ENCODE measurements around the gene ARHGAP18.

The ARHGAP18 gene

DNA sequence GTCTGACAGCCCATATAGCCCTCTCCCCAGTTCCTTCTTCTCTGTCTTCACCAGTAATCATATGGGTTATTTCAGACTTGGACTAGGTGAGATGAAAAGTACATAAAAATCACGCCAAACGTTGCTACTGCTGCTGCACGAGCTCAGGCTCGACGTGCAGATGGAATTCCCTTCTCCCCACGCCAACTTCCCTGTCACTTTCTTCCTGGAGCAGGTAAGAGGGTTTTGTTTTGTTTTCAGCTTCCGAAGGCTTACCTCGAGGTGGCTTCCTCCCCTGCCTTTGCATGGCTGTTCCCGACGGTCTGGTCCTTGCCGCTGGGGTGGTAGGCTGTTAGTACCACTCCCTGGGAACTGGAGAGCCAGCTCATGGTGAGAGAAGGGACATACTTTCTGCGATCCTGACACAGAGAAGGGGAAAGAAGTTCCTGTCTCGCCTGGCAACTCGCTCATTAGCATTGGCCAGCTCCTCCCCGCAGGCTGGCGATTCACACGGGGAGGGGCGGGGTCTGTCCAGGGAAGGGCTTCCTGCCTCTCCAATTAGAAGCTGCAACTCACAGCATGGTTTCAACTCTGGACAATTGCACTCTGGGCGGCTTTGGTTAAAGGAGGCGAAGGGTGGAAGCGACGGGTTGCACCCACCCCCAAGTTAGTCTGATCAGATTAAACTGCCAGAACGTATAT, at the start of gene ARHGAP18 (continued):
- TF ChIP-seq ZNF664 (tag by site-specific recombination; IDR thresholded peaks at IDR 0.05) (no peak), ZNF544 (tag by site-specific recombination; IDR thresholded peaks at IDR 0.05) (no peak), ZNF19 (tag by site-specific recombination; IDR thresholded peaks at IDR 0.05; ENCODE audit: low read depth) (no peak), SCRT2 (tag by site-specific recombination; IDR thresholded peaks at IDR 0.05) (no peak), ZNF623 (tag by site-specific recombination; IDR thresholded peaks at IDR 0.05) (0 out of 2 replicates have a peak, but pooled peaks have one; percentile 26), SETDB1 (IDR thresholded peaks at IDR 0.05; ENCODE audit: insufficient read length, low read length) (no peak), ZNF335 (tag by site-specific recombination; conservative IDR thresholded peaks at IDR 0.05) (peak; percentile 48; the same call in 1 of the 2 replicates), ZNF114 (tag by site-specific recombination; IDR thresholded peaks at IDR 0.05) (no peak), ZNF37A (tag by site-specific recombination; IDR thresholded peaks at IDR 0.05) (no peak), ZNF585B (tag by site-specific recombination; IDR thresholded peaks at IDR 0.05) (no peak), ZNF701 (tag by site-specific recombination; IDR thresholded peaks at IDR 0.05) (no peak), KLF7 (tag by site-specific recombination; IDR thresholded peaks at IDR 0.05; ENCODE audit: borderline replicate concordance) (no peak), ZNF274 (IDR thresholded peaks at IDR 0.05; ENCODE audit: low read length) (no peak), ZNF274 (tag by site-specific recombination; IDR thresholded peaks at IDR 0.05; ENCODE audit: borderline replicate concordance) (no peak), ZNF302 (tag by site-specific recombination; IDR thresholded peaks at IDR 0.05; ENCODE audit: low read depth) (no peak), YY2 (tag by site-specific recombination; IDR thresholded peaks at IDR 0.05) (no peak), HOXC10 (CRISPR knock-in tag; IDR thresholded peaks at IDR 0.05) (no peak), ZNF571 (tag by site-specific recombination; IDR thresholded peaks at IDR 0.05) (no peak), SALL2 (tag by site-specific recombination; IDR thresholded peaks at IDR 0.05; ENCODE audit: borderline replicate concordance) (no peak), ZNF658 (tag by site-specific recombination; IDR thresholded peaks at IDR 0.05) (no peak), ZFHX2 (tag by site-specific recombination; conservative IDR thresholded peaks at IDR 0.05) (no peak), ZNF654 (tag by site-specific recombination; IDR thresholded peaks at IDR 0.05; ENCODE audit: low read depth) (no peak), SP2 (tag by site-specific recombination; IDR thresholded peaks at IDR 0.05) (peak; percentile 70), TCF7L2 (IDR thresholded peaks at IDR 0.05; ENCODE audit: borderline replicate concordance, low read depth, low read length) (no peak), ZBTB8A (tag by site-specific recombination; IDR thresholded peaks at IDR 0.05) (no peak), ZNF391 (tag by site-specific recombination; IDR thresholded peaks at IDR 0.05; ENCODE audit: borderline replicate concordance, low read depth) (no peak)
- TF ChIP-seq, protein P1, sequence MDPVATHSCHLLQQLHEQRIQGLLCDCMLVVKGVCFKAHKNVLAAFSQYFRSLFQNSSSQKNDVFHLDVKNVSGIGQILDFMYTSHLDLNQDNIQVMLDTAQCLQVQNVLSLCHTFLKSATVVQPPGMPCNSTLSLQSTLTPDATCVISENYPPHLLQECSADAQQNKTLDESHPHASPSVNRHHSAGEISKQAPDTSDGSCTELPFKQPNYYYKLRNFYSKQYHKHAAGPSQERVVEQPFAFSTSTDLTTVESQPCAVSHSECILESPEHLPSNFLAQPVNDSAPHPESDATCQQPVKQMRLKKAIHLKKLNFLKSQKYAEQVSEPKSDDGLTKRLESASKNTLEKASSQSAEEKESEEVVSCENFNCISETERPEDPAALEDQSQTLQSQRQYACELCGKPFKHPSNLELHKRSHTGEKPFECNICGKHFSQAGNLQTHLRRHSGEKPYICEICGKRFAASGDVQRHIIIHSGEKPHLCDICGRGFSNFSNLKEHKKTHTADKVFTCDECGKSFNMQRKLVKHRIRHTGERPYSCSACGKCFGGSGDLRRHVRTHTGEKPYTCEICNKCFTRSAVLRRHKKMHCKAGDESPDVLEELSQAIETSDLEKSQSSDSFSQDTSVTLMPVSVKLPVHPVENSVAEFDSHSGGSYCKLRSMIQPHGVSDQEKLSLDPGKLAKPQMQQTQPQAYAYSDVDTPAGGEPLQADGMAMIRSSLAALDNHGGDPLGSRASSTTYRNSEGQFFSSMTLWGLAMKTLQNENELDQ (tag by site-specific recombination; IDR thresholded peaks at IDR 0.05; ENCODE audit: low read depth): no peak
- TF ChIP-seq, protein P2, sequence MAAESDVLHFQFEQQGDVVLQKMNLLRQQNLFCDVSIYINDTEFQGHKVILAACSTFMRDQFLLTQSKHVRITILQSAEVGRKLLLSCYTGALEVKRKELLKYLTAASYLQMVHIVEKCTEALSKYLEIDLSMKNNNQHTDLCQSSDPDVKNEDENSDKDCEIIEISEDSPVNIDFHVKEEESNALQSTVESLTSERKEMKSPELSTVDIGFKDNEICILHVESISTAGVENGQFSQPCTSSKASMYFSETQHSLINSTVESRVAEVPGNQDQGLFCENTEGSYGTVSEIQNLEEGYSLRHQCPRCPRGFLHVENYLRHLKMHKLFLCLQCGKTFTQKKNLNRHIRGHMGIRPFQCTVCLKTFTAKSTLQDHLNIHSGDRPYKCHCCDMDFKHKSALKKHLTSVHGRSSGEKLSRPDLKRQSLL (tag by site-specific recombination; IDR thresholded peaks at IDR 0.05): no peak
- TF ChIP-seq, protein P3, sequence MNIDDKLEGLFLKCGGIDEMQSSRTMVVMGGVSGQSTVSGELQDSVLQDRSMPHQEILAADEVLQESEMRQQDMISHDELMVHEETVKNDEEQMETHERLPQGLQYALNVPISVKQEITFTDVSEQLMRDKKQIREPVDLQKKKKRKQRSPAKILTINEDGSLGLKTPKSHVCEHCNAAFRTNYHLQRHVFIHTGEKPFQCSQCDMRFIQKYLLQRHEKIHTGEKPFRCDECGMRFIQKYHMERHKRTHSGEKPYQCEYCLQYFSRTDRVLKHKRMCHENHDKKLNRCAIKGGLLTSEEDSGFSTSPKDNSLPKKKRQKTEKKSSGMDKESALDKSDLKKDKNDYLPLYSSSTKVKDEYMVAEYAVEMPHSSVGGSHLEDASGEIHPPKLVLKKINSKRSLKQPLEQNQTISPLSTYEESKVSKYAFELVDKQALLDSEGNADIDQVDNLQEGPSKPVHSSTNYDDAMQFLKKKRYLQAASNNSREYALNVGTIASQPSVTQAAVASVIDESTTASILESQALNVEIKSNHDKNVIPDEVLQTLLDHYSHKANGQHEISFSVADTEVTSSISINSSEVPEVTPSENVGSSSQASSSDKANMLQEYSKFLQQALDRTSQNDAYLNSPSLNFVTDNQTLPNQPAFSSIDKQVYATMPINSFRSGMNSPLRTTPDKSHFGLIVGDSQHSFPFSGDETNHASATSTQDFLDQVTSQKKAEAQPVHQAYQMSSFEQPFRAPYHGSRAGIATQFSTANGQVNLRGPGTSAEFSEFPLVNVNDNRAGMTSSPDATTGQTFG (tag by site-specific recombination; IDR thresholded peaks at IDR 0.05; ENCODE audit: borderline replicate concordance): no peak
- TF ChIP-seq, protein P4, sequence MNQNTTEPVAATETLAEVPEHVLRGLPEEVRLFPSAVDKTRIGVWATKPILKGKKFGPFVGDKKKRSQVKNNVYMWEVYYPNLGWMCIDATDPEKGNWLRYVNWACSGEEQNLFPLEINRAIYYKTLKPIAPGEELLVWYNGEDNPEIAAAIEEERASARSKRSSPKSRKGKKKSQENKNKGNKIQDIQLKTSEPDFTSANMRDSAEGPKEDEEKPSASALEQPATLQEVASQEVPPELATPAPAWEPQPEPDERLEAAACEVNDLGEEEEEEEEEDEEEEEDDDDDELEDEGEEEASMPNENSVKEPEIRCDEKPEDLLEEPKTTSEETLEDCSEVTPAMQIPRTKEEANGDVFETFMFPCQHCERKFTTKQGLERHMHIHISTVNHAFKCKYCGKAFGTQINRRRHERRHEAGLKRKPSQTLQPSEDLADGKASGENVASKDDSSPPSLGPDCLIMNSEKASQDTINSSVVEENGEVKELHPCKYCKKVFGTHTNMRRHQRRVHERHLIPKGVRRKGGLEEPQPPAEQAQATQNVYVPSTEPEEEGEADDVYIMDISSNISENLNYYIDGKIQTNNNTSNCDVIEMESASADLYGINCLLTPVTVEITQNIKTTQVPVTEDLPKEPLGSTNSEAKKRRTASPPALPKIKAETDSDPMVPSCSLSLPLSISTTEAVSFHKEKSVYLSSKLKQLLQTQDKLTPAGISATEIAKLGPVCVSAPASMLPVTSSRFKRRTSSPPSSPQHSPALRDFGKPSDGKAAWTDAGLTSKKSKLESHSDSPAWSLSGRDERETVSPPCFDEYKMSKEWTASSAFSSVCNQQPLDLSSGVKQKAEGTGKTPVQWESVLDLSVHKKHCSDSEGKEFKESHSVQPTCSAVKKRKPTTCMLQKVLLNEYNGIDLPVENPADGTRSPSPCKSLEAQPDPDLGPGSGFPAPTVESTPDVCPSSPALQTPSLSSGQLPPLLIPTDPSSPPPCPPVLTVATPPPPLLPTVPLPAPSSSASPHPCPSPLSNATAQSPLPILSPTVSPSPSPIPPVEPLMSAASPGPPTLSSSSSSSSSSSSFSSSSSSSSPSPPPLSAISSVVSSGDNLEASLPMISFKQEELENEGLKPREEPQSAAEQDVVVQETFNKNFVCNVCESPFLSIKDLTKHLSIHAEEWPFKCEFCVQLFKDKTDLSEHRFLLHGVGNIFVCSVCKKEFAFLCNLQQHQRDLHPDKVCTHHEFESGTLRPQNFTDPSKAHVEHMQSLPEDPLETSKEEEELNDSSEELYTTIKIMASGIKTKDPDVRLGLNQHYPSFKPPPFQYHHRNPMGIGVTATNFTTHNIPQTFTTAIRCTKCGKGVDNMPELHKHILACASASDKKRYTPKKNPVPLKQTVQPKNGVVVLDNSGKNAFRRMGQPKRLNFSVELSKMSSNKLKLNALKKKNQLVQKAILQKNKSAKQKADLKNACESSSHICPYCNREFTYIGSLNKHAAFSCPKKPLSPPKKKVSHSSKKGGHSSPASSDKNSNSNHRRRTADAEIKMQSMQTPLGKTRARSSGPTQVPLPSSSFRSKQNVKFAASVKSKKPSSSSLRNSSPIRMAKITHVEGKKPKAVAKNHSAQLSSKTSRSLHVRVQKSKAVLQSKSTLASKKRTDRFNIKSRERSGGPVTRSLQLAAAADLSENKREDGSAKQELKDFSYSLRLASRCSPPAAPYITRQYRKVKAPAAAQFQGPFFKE (tag by site-specific recombination; IDR thresholded peaks at IDR 0.05; ENCODE audit: borderline replicate concordance): no peak
